HCT116 (cell line): Measurements from ENCODE around the gene ARL6IP6. TPM values are rescaled to one million over a fixed set of nuclear protein-coding genes. Genes with fewer than 3 reads are reported as not detected.

ENCODE experiments used
- ATAC-seq: fragments of 200-7000 bp; cut with Tn5 transposase; 2 replicates; pipeline ENCODE4 v1.9.1; 2020; ENCODE audit warnings: mild to moderate bottlenecking, moderate library complexity
- BruUV-seq: library from RNA; stranded (reverse); fragments of 400-500 nt; replicated peaks from 2 replicates; lab custom pipeline; 2021; lab: Mats Ljungman, UMichigan
- CTCF ChIA-PET: fragments of 300-600 bp; sonication (Branson Sonifier 250); formaldehyde crosslinking; loops from one replicate; lab custom pipeline; 2021; ENCODE audit warnings: antibody characterized with exemption; lab: Charles Lee
- POLR2A ChIA-PET: fragments of 300-600, 350-600 bp; sonication (Branson Sonifier 250); formaldehyde crosslinking; loops from one replicate; lab custom pipeline; 2021; ENCODE audit warnings: antibody characterized with exemption; lab: Charles Lee
- RAD21 ChIA-PET, 2 experiments: fragments of 300-600 bp; sonication (Branson Sonifier 250); formaldehyde crosslinking; loops; one replicate each; lab custom pipeline; 2023; ENCODE audit warnings: low total read pairs in 2 of 2; ENCODE audit not compliant: uncharacterized antibody in 2 of 2, unreplicated experiment in 2 of 2, low non-redundant PET in 1 of 2; lab: Charles Lee
- DNase-seq: peaks from one replicate; pipeline ENCODE4 v3.0.0-alpha.2; 2010; ENCODE audit warnings: low read depth, low spot score
- H2AFZ ChIP-seq: fragments of 200-600 bp; shearing (Covaris generic), sonication (generic); 2 replicates; pipeline ENCODE4 v1.6.1; 2017; ENCODE audit warnings: low read depth, mixed run types, mixed read lengths, antibody characterized with exemption, low read length; ENCODE audit not compliant: poor library complexity, severe bottlenecking
- H3K27ac ChIP-seq: 2 replicates; pipeline ENCODE4 v1.5.1; 2012; ENCODE audit warnings: low read depth, low read length
- H3K27me3 ChIP-seq: fragments of 200-600 bp; sonication (generic); 2 replicates; pipeline ENCODE4 v1.6.1; 2016; ENCODE audit warnings: mixed run types, low read length, mixed read lengths; ENCODE audit not compliant: insufficient read depth
- H3K36me3 ChIP-seq, 2 experiments: fragments of 200-500 bp in 1 of 2; fragments of 200-600 bp in 1 of 2; sonication (Bioruptor generic) in 1 of 2; sonication (generic) in 1 of 2; 2 replicates each; pipeline versions ENCODE4 v1.5.1 to v1.6.1; 2014 to 2016; ENCODE audit warnings: low read length in 2 of 2, inconsistent platforms in 1 of 2, mixed read lengths in 1 of 2, mixed run types in 1 of 2; ENCODE audit not compliant: insufficient read depth in 2 of 2, control insufficient read depth in 1 of 2
- H3K4me1 ChIP-seq, 2 experiments: fragments of 200-600 bp in 1 of 2; sonication (generic) in 1 of 2; 2 replicates each; pipeline versions ENCODE4 v1.5.1 to v1.6.1; 2012 to 2017; ENCODE audit warnings: low read length in 2 of 2, inconsistent platforms in 1 of 2, mild to moderate bottlenecking in 1 of 2, mixed read lengths in 1 of 2, mixed run types in 1 of 2, moderate library complexity in 1 of 2; ENCODE audit not compliant: insufficient read depth in 2 of 2, control insufficient read depth in 1 of 2
- H3K4me2 ChIP-seq: fragments of 200-600 bp; sonication (generic); 2 replicates; pipeline ENCODE4 v1.6.1; 2017; ENCODE audit warnings: mixed run types, low read length, mixed read lengths
- H3K4me3 ChIP-seq, 2 experiments: fragments of 200-600 bp in 1 of 2; sonication (generic) in 1 of 2; replicated peaks in 1 of 2; 2 replicates each; pipeline ENCODE4 v1.5.1; 2011 to 2016; ENCODE audit warnings: low read length in 2 of 2, control low read depth in 1 of 2, low read depth in 1 of 2, mild to moderate bottlenecking in 1 of 2, mixed read lengths in 1 of 2, mixed run types in 1 of 2
- H3K79me2 ChIP-seq: fragments of 200-600 bp; sonication (generic); 2 replicates; pipeline ENCODE4 v1.6.1; 2017; ENCODE audit warnings: mild to moderate bottlenecking, mixed run types, low read length, moderate library complexity, mixed read lengths; ENCODE audit not compliant: insufficient read depth
- H3K9ac ChIP-seq: fragments of 200-600 bp; sonication (generic); 2 replicates; pipeline ENCODE4 v1.6.1; 2016; ENCODE audit warnings: low read length, mixed read lengths
- H3K9me2 ChIP-seq: fragments of 200-600 bp; sonication (generic), shearing (Covaris generic); 2 replicates; pipeline ENCODE4 v1.6.1; 2017; ENCODE audit warnings: mixed run types, mild to moderate bottlenecking, moderate library complexity; ENCODE audit not compliant: insufficient read depth
- H3K9me3 ChIP-seq, 2 experiments: fragments of 200-500 bp in 1 of 2; fragments of 200-600 bp in 1 of 2; sonication (Bioruptor generic) in 1 of 2; sonication (generic) in 1 of 2; 2 replicates each; pipeline ENCODE4 v1.6.1; 2014 to 2017; ENCODE audit warnings: low read length in 2 of 2, mixed read lengths in 2 of 2, inconsistent platforms in 1 of 2, low read depth in 1 of 2, mild to moderate bottlenecking in 1 of 2, mixed run types in 1 of 2, moderate library complexity in 1 of 2; ENCODE audit not compliant: control insufficient read depth in 1 of 2, insufficient read depth in 1 of 2
- H4K20me1 ChIP-seq: fragments of 200-600 bp; sonication (generic), shearing (Covaris generic); 2 replicates; pipeline ENCODE4 v1.6.1; 2017; ENCODE audit warnings: mixed run types, mild to moderate bottlenecking, moderate library complexity; ENCODE audit not compliant: insufficient read depth
- CEBPB ChIP-seq: IDR thresholded peaks from 2 replicates; pipeline ENCODE4 v1.6.1; 2012; ENCODE audit warnings: low read depth
- EGR1 ChIP-seq: IDR thresholded peaks from 2 replicates; pipeline ENCODE4 v1.6.1; 2012; ENCODE audit warnings: low read depth
- EZH2 ChIP-seq: fragments of 200-600 bp; sonication (generic); IDR thresholded peaks from 2 replicates; pipeline ENCODE4 v1.6.1; 2017; ENCODE audit warnings: antibody characterized with exemption, mixed run types
- EZH2phosphoT487 ChIP-seq: fragments of 200-600 bp; IDR thresholded peaks from 2 replicates; pipeline ENCODE4 v1.6.1; 2018; ENCODE audit warnings: antibody characterized with exemption, borderline replicate concordance
- FOSL1 ChIP-seq: IDR thresholded peaks from 2 replicates; pipeline ENCODE4 v1.6.1; 2012; ENCODE audit warnings: low read depth
- JUND ChIP-seq: IDR thresholded peaks from 2 replicates; pipeline ENCODE4 v1.6.1; 2012
- POLR2A ChIP-seq: IDR thresholded peaks from 2 replicates; pipeline ENCODE4 v1.7.0; 2011; ENCODE audit warnings: borderline replicate concordance; ENCODE audit not compliant: insufficient read depth, insufficient read length; ENCODE audit errors: extremely low read depth
- POLR2AphosphoS5 ChIP-seq: IDR thresholded peaks from 2 replicates; pipeline ENCODE4 v1.6.1; 2011; ENCODE audit warnings: mild to moderate bottlenecking, low read depth, low read length, moderate library complexity
- RAD21 ChIP-seq: IDR thresholded peaks from 2 replicates; pipeline ENCODE4 v1.6.1; 2012; ENCODE audit warnings: low read depth, mild to moderate bottlenecking
- SIN3A ChIP-seq: IDR thresholded peaks from 2 replicates; pipeline ENCODE4 v1.6.1; 2012; ENCODE audit warnings: low read depth
- SP1 ChIP-seq: IDR thresholded peaks from 2 replicates; pipeline ENCODE4 v1.6.1; 2012; ENCODE audit warnings: low read depth
- TCF7L2 ChIP-seq: IDR thresholded peaks from 2 replicates; pipeline ENCODE4 v1.7.0; 2011; ENCODE audit warnings: borderline replicate concordance, inconsistent platforms; ENCODE audit not compliant: insufficient read depth, insufficient read length; ENCODE audit errors: extremely low read depth
- YY1 ChIP-seq: IDR thresholded peaks from 2 replicates; pipeline ENCODE4 v1.6.1; 2011; ENCODE audit warnings: low read length, low read depth, moderate library complexity, mild to moderate bottlenecking; ENCODE audit not compliant: insufficient replicate concordance; ENCODE audit errors: extremely low read depth
- ZFX ChIP-seq: fragments of 450-650 bp; IDR thresholded peaks from 2 replicates; pipeline ENCODE4 v1.6.1; 2017
- ZNF274 ChIP-seq: fragments of 200-500 bp; sonication (Bioruptor generic); IDR thresholded peaks from 2 replicates; pipeline ENCODE4 v1.6.1; 2014; ENCODE audit warnings: mild to moderate bottlenecking, low read depth, low read length, inconsistent platforms
- intact Hi-C: fragments of 100-400 bp; cut with micrococcal nuclease; formaldehyde crosslinking; loops from 2 replicates; pipeline ENCODE4 v1.10.0; 2022
- total RNA-seq: library from RNA; stranded (reverse); gene quantifications from one replicate; pipeline ENCODE4 v1.2.1, GENCODE V29; 2021; ENCODE audit not compliant: unreplicated experiment
- TF ChIP-seq, protein P1 (sequence below): IDR thresholded peaks from 2 replicates; pipeline ENCODE4 v1.6.1; 2012; ENCODE audit warnings: low read depth
- TF ChIP-seq, protein P2 (sequence below), 3 experiments: fragments of 200-600 bp in 1 of 3; sonication (generic) in 1 of 3; IDR thresholded peaks in 2 of 3; conservative IDR thresholded peaks in 1 of 3; 2 replicates each; pipeline ENCODE4 v1.5.1; 2012 to 2017; ENCODE audit warnings: low read depth in 2 of 3, low read length in 2 of 3, antibody characterized with exemption in 1 of 3, borderline replicate concordance in 1 of 3, control low read depth in 1 of 3, mild to moderate bottlenecking in 1 of 3, mixed read lengths in 1 of 3, mixed run types in 1 of 3, moderate library complexity in 1 of 3; ENCODE audit not compliant: insufficient read depth in 1 of 3

The ARL6IP6 gene
- total RNA-seq, 1 experiment from 2014 or later = 37.8 TPM

DNA sequence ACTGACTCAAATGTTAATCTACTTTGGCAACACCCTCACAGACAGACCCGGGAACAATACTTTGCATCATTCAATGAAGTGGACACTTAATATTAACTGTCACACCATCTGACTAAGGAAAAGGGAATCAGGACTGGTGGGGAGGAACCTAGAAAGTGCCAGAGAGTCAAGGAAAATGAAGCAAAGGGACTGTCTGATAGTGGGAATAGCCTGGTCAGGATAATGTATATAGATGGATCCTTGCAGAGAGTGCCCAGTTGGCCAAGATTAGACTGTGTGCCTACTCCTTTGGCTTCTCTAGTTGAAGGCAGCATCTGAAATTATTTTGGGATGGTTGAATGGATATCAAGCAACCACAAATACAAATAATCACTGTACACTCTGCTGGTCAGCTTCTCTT is 45.2 kb downstream of the ARL6IP6 start:
- no peaks in the 10 kb centered on the region for H3K4me1 ChIP-seq
- ChIA-PET POLR2A (no interaction called here), RAD21 (no interaction called here), CTCF (no interaction called here)
- intact Hi-C loops = no loop called here
- no peak overlapping the region for H3K4me3 ChIP-seq
- H3K9ac ChIP-seq = no peak overlapping the region
- no peaks in the 10 kb centered on the region for H3K27me3 ChIP-seq
- H3K36me3 ChIP-seq = peaks cover 0 to 5% of the 10 kb centered on the region in 2 experiments; a peak in 1 of 4 replicates
- H4K20me1 ChIP-seq = no peaks in the 10 kb centered on the region
- no peak for DNase-seq
- BruUV-seq = no TSS peak
- no peak for ATAC-seq
- H3K27ac ChIP-seq = no peak overlapping the region
- no peaks in the 10 kb centered on the region for H3K79me2 ChIP-seq
- no peak overlapping the region for H3K4me2 ChIP-seq
- H2AFZ ChIP-seq = no peak overlapping the region
- H3K9me3 ChIP-seq = no peaks in the 10 kb centered on the region
- H3K9me2 ChIP-seq = no peaks in the 10 kb centered on the region
- no peak for TF ChIP-seq YY1
- no peak for TF ChIP-seq EZH2phosphoT487
- TF ChIP-seq, protein P1, sequence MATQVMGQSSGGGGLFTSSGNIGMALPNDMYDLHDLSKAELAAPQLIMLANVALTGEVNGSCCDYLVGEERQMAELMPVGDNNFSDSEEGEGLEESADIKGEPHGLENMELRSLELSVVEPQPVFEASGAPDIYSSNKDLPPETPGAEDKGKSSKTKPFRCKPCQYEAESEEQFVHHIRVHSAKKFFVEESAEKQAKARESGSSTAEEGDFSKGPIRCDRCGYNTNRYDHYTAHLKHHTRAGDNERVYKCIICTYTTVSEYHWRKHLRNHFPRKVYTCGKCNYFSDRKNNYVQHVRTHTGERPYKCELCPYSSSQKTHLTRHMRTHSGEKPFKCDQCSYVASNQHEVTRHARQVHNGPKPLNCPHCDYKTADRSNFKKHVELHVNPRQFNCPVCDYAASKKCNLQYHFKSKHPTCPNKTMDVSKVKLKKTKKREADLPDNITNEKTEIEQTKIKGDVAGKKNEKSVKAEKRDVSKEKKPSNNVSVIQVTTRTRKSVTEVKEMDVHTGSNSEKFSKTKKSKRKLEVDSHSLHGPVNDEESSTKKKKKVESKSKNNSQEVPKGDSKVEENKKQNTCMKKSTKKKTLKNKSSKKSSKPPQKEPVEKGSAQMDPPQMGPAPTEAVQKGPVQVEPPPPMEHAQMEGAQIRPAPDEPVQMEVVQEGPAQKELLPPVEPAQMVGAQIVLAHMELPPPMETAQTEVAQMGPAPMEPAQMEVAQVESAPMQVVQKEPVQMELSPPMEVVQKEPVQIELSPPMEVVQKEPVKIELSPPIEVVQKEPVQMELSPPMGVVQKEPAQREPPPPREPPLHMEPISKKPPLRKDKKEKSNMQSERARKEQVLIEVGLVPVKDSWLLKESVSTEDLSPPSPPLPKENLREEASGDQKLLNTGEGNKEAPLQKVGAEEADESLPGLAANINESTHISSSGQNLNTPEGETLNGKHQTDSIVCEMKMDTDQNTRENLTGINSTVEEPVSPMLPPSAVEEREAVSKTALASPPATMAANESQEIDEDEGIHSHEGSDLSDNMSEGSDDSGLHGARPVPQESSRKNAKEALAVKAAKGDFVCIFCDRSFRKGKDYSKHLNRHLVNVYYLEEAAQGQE = no peak
- no peak for TF ChIP-seq POLR2A
- no peak for TF ChIP-seq POLR2AphosphoS5
- TF ChIP-seq FOSL1 = no peak
- TF ChIP-seq EGR1 = no peak

- DNase-seq = no peak
- ChIA-PET POLR2A (no interaction called here), RAD21 (no interaction called here), CTCF (no interaction called here)
- intact Hi-C loops = no loop called here
- no peak overlapping the region for H3K4me3 ChIP-seq
- no TSS peak for BruUV-seq
- no peaks in the 10 kb centered on the region for H3K9me3 ChIP-seq
- H2AFZ ChIP-seq = no peak overlapping the region
- no peaks in the 10 kb centered on the region for H3K79me2 ChIP-seq
- no peaks in the 10 kb centered on the region for H3K36me3 ChIP-seq
- H3K27me3 ChIP-seq = no peaks in the 10 kb centered on the region
- ATAC-seq = no peak
- no peaks in the 10 kb centered on the region for H3K9me2 ChIP-seq
- no peak overlapping the region for H3K9ac ChIP-seq
- no peak overlapping the region for H3K4me2 ChIP-seq
- no peaks in the 10 kb centered on the region for H4K20me1 ChIP-seq
- H3K4me1 ChIP-seq = no peaks in the 10 kb centered on the region
- no peak overlapping the region for H3K27ac ChIP-seq
- TF ChIP-seq JUND (no peak), EZH2 (no peak), EGR1 (no peak), ZNF274 (no peak), TCF7L2 (no peak), RAD21 (no peak), SIN3A (no peak), YY1 (no peak), EZH2phosphoT487 (no peak), SP1 (no peak), POLR2A (no peak), ZFX (no peak), CEBPB (no peak)
- TF ChIP-seq, protein P2, sequence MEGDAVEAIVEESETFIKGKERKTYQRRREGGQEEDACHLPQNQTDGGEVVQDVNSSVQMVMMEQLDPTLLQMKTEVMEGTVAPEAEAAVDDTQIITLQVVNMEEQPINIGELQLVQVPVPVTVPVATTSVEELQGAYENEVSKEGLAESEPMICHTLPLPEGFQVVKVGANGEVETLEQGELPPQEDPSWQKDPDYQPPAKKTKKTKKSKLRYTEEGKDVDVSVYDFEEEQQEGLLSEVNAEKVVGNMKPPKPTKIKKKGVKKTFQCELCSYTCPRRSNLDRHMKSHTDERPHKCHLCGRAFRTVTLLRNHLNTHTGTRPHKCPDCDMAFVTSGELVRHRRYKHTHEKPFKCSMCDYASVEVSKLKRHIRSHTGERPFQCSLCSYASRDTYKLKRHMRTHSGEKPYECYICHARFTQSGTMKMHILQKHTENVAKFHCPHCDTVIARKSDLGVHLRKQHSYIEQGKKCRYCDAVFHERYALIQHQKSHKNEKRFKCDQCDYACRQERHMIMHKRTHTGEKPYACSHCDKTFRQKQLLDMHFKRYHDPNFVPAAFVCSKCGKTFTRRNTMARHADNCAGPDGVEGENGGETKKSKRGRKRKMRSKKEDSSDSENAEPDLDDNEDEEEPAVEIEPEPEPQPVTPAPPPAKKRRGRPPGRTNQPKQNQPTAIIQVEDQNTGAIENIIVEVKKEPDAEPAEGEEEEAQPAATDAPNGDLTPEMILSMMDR (IDR thresholded peaks at IDR 0.05 in 2 of 3, conservative IDR thresholded peaks at IDR 0.05 in 1 of 3; ENCODE audit: borderline replicate concordance in 1 of 3, insufficient read depth in 1 of 3, low read depth in 2 of 3, low read length in 2 of 3) = no peak
Measured at GRCh38 chr2:152766928-152767327, 48.5 kb downstream of the ARL6IP6 start.
